HepG2 (cell line): ENCODE measurements around the gene MRI1. TPM values are rescaled to one million over a fixed set of nuclear protein-coding genes. Genes with fewer than 3 reads are reported as not detected.

Experiments
- ATF2 ChIP-seq: sonication (generic); formaldehyde crosslinking; IDR thresholded peaks from 2 replicates; pipeline ENCODE4 v1.4.0; 2020; ENCODE audit warnings: missing genetic modification reagents
- ATM ChIP-seq: fragments of 450-650 bp; IDR thresholded peaks from 2 replicates; pipeline ENCODE4 v1.7.1; 2017; ENCODE audit warnings: mild to moderate bottlenecking, borderline replicate concordance
- CREB3 ChIP-seq: sonication (generic); formaldehyde crosslinking; IDR thresholded peaks from 2 replicates; pipeline ENCODE4 v1.5.0; 2020; ENCODE audit warnings: missing genetic modification reagents
- GABPB1 ChIP-seq: IDR thresholded peaks from 2 replicates; pipeline ENCODE4 v1.6.1; 2016; ENCODE audit warnings: mild to moderate bottlenecking, missing genetic modification reagents, moderate library complexity, missing compliant biosample characterization
- GATAD1 ChIP-seq: IDR thresholded peaks from 2 replicates; pipeline ENCODE4 v1.6.1; 2016; ENCODE audit warnings: missing genetic modification reagents, missing compliant biosample characterization
- HMGA1 ChIP-seq: sonication (generic); formaldehyde crosslinking; conservative IDR thresholded peaks from 2 replicates; pipeline ENCODE4 v1.4.0; 2020; ENCODE audit warnings: missing genetic modification reagents
- PLRG1 ChIP-seq: fragments of 450-650 bp; conservative IDR thresholded peaks from 2 replicates; pipeline ENCODE4 v1.6.1; 2016
- SP1 ChIP-seq, 2 experiments: fragments of 450-650 bp in 1 of 2; sonication (generic) in 1 of 2; formaldehyde crosslinking in 1 of 2; IDR thresholded peaks; 2 replicates each; pipeline versions ENCODE4 v1.4.0 to v1.6.1; 2016 to 2020; ENCODE audit warnings: missing genetic modification reagents in 1 of 2
- TCF7L2 ChIP-seq: IDR thresholded peaks from 2 replicates; pipeline ENCODE4 v1.6.1; 2011; ENCODE audit warnings: mild to moderate bottlenecking, low read depth, low read length, moderate library complexity
- TMF1 ChIP-seq: sonication (generic); formaldehyde crosslinking; IDR thresholded peaks from 2 replicates; pipeline ENCODE4 v1.8.1; 2022; ENCODE audit warnings: low read depth, missing genetic modification reagents
- XBP1 ChIP-seq: sonication (generic); formaldehyde crosslinking; IDR thresholded peaks from 2 replicates; pipeline ENCODE4 v1.5.0; 2020; ENCODE audit warnings: missing genetic modification reagents
- ZBTB25 ChIP-seq: IDR thresholded peaks from 2 replicates; pipeline ENCODE4 v1.6.1; 2018; ENCODE audit warnings: missing genetic modification reagents
- ZBTB7B ChIP-seq: sonication (generic); formaldehyde crosslinking; IDR thresholded peaks from 2 replicates; pipeline ENCODE4 v1.4.0; 2020; ENCODE audit warnings: missing genetic modification reagents
- ZNF296 ChIP-seq: sonication (generic); formaldehyde crosslinking; conservative IDR thresholded peaks from 2 replicates; pipeline ENCODE4 v1.5.0; 2020; ENCODE audit warnings: mild to moderate bottlenecking, missing genetic modification reagents
- ZNF317 ChIP-seq: sonication (generic); formaldehyde crosslinking; IDR thresholded peaks from 2 replicates; pipeline ENCODE4 v1.5.0; 2020; ENCODE audit warnings: mild to moderate bottlenecking, missing genetic modification reagents
- ZNF337 ChIP-seq: sonication (generic); formaldehyde crosslinking; IDR thresholded peaks from 2 replicates; pipeline ENCODE4 v1.5.1; 2020; ENCODE audit warnings: missing genetic modification reagents, low read depth, mild to moderate bottlenecking, borderline replicate concordance
- ZNF383 ChIP-seq: sonication (generic); formaldehyde crosslinking; IDR thresholded peaks from 2 replicates; pipeline ENCODE4 v1.4.0; 2020; ENCODE audit warnings: missing genetic modification reagents, mild to moderate bottlenecking, borderline replicate concordance
- ZNF687 ChIP-seq: sonication (generic); formaldehyde crosslinking; IDR thresholded peaks from 2 replicates; pipeline ENCODE4 v1.5.1; 2020; ENCODE audit warnings: mild to moderate bottlenecking, missing genetic modification reagents, moderate library complexity
- ZNF792 ChIP-seq: IDR thresholded peaks from 2 replicates; pipeline ENCODE4 v1.6.1; 2016
- ZSCAN30 ChIP-seq: sonication (generic); formaldehyde crosslinking; IDR thresholded peaks from 2 replicates; pipeline ENCODE4 v1.5.0; 2020; ENCODE audit warnings: mild to moderate bottlenecking, missing genetic modification reagents
- polyA plus RNA-seq, 8 experiments: library from polyadenylated mRNA; depleted of rRNA in 3 of 8; stranded (reverse) in 7 of 8; unstranded in 1 of 8; fragments of >200 nt; fragmentation: Illumina TruSeq in 4 of 8; extraction: Trizol in 4 of 8; gene quantifications; 2 replicates each; pipeline versions ENCODE4 v1.2.1 to v1.2.3, GENCODE V29; 2011 to 2016; ENCODE audit warnings: low read depth in 4 of 8, missing spikeins in 1 of 8, mixed read lengths in 1 of 8; ENCODE audit not compliant: insufficient read depth in 1 of 8
- total RNA-seq, 5 experiments: library from RNA; depleted of rRNA; stranded (reverse); fragments of >200 nt; fragmentation: Illumina TruSeq; extraction: Trizol; gene quantifications; 2 replicates each; pipeline ENCODE4 v1.2.3, GENCODE V29; 2016; ENCODE audit warnings: low read depth in 1 of 5

MRI1 gene
- total and polyA plus RNA-seq, 2 of the 13 experiments (the other 11 are each of a cell fraction or from before 2014, with no cell fraction given) = 20.1 to 20.6 TPM

- no peak for TF ChIP-seq ATM
- no peak; the same call in 1 of the 2 replicates for TF ChIP-seq ZNF317 (CRISPR knock-in tag)
- no peak for TF ChIP-seq PLRG1
- TF ChIP-seq ZNF337 (CRISPR knock-in tag) = peak; percentile 28; the same call in 1 of the 2 replicates
- TF ChIP-seq ZBTB7B = peak; percentile 79; the same call in 1 of the 2 replicates
- peak; percentile 99 for TF ChIP-seq GABPB1 (CRISPR knock-in tag)
- no peak for TF ChIP-seq HMGA1
- TF ChIP-seq ZNF687 = peak; percentile 89
- no peak for TF ChIP-seq SP1 (IDR thresholded peaks at IDR 0.05)
- TF ChIP-seq SP1 (CRISPR knock-in tag; IDR thresholded peaks at IDR 0.05) = peak; percentile 95
- TF ChIP-seq ZNF792 = peak; percentile 75; the same call in 1 of the 2 replicates
- no peak for TF ChIP-seq TCF7L2
- no peak for TF ChIP-seq CREB3 (CRISPR knock-in tag)
- peak; percentile 90 for TF ChIP-seq ATF2
- peak; percentile 91; the same call in 1 of the 2 replicates for TF ChIP-seq ZBTB25 (CRISPR knock-in tag)
- peak; percentile 98 for TF ChIP-seq GATAD1 (CRISPR knock-in tag)
- no peak for TF ChIP-seq XBP1 (CRISPR knock-in tag)
- TF ChIP-seq ZSCAN30 (CRISPR knock-in tag) = no peak
- no peak for TF ChIP-seq ZNF296 (CRISPR knock-in tag)
- no peak for TF ChIP-seq ZNF383
- no peak; the same call in 1 of the 2 replicates for TF ChIP-seq TMF1 (CRISPR knock-in tag)
These were observed 10.2 kb downstream of the MRI1 start, which contains the start of gene C19orf53 (continued) for GRCh38 chr19:13774217-13775191.
